ENCODE measurements around the gene SPG11. TPM values are rescaled to one million over a fixed set of nuclear protein-coding genes. Genes with fewer than 3 reads are reported as not detected.
"Not testable (repeated sequence)": the region's sequence is repeated elsewhere in the genome, so short reads cannot be mapped to it uniquely, and the experiment has no call there.

The SPG11 gene
- total RNA-seq, 1 experiment from 2014 or later: 65.1 TPM

DNA sequence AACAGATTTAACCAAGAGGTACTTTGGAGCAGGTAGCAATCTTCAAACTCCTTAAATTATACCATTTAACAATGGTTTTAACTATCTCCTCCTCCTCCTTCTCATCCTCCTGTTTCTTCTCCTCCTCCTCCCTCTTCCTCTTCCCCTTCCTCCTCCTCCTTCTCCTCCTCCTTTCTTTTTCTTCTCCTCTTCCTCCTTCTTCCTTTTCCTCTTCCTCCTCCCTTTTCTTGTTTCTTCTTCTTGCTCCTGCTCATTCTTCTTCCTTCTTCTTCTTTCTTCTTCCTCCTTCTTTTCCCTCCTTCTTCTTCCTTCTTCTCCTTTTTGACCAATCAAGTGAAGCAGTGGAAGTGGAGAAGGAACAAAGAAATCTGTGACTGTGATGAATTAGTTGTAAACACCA lies 33.6 kb upstream of the SPG11 start:
- Mint-ChIP-seq H3K27ac (ENCODE audit: low read depth, unreplicated experiment) (no peak overlapping the region), H3K4me1 (ENCODE audit: insufficient read depth, unreplicated experiment) (no peaks in the 10 kb centered on the region), H3K4me3 (ENCODE audit: unreplicated experiment) (no peak overlapping the region), H3K36me3 (ENCODE audit: insufficient read depth, unreplicated experiment) (no peaks in the 10 kb centered on the region), H3K27me3 (ENCODE audit: insufficient read depth, unreplicated experiment) (peaks cover 40% of the 10 kb centered on the region), H3K9me3 (ENCODE audit: unreplicated experiment) (no peaks in the 10 kb centered on the region)
- no peak for DNase-seq (ENCODE audit: unreplicated experiment)
- CTCF ChIA-PET: no interaction called here
- no TSS peak for BruUV-seq (replicated peaks)
- POLR2A ChIA-PET: interaction anchor here (1.2 to 1.4 kb wide), 2 partner anchors 14 to 34 kb away, joined by 4 to 6 read pairs; partner anchors contain the start of genes B2M, PATL2 and SPG11
- intact Hi-C loops (cut with micrococcal nuclease): no loop called here
- TF ChIP-seq, protein P1, sequence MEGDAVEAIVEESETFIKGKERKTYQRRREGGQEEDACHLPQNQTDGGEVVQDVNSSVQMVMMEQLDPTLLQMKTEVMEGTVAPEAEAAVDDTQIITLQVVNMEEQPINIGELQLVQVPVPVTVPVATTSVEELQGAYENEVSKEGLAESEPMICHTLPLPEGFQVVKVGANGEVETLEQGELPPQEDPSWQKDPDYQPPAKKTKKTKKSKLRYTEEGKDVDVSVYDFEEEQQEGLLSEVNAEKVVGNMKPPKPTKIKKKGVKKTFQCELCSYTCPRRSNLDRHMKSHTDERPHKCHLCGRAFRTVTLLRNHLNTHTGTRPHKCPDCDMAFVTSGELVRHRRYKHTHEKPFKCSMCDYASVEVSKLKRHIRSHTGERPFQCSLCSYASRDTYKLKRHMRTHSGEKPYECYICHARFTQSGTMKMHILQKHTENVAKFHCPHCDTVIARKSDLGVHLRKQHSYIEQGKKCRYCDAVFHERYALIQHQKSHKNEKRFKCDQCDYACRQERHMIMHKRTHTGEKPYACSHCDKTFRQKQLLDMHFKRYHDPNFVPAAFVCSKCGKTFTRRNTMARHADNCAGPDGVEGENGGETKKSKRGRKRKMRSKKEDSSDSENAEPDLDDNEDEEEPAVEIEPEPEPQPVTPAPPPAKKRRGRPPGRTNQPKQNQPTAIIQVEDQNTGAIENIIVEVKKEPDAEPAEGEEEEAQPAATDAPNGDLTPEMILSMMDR (IDR thresholded peaks at IDR 0.05; ENCODE audit: unreplicated experiment): no peak

DNA sequence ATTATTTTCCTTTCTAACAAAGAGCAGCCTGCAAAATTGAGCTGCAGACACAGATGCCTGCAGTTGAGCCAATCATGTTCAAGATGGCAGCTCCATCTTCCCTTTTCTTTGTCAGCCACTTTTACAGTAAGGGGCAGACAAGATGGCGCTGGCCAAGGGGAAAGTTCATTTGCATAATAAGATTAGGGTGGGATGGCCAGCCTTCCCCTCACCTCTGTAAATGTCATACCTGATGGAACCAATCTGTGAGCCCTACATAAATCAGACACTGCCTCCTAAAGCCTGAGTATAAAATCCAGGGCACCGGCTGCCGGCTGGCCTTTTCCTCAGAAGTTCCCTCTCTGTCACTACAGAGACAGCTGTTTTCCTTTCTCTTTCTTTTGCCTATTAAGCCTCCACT lies 31.8 kb upstream of the SPG11 start:
- TF ChIP-seq, protein P1 (IDR thresholded peaks at IDR 0.05; ENCODE audit: unreplicated experiment): no peak

DNA sequence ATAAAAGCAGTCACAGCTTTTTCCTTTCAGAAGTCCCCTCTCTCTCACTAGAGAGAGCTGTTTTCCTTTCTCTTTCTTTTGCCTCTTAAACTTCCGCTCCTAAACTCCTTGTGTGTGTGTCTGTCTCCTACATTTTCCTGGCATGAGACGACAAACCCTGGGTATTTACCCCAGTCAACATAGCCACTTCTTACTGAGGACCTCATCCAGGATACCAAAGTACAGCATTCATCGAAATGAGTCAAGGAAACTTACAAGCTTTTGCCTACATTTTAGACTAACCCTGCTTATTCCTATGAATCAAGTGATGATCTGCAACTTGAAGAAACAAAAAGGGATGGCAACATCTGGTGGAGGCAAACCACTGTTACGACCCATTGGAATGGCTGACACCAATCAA lies 31.0 kb upstream of the SPG11 start:
- no peaks in the 10 kb centered on the region for H3K9me3 Mint-ChIP-seq (ENCODE audit: unreplicated experiment)
- TF ChIP-seq, protein P1 (IDR thresholded peaks at IDR 0.05; ENCODE audit: unreplicated experiment): no peak
- ChIA-PET POLR2A (interaction anchor here (0.6 kb wide), 1 partner anchor 10 kb away, joined by 3 read pairs; no protein-coding TSS in a partner anchor), CTCF (no interaction called here)
- no peak overlapping the region for H3K27ac Mint-ChIP-seq (ENCODE audit: low read depth, unreplicated experiment)
- H3K4me1 Mint-ChIP-seq (ENCODE audit: insufficient read depth, unreplicated experiment): no peaks in the 10 kb centered on the region
- H3K27me3 Mint-ChIP-seq (ENCODE audit: insufficient read depth, unreplicated experiment): peaks cover 40% of the 10 kb centered on the region
- H3K36me3 Mint-ChIP-seq (ENCODE audit: insufficient read depth, unreplicated experiment): no peaks in the 10 kb centered on the region
- H3K4me3 Mint-ChIP-seq (ENCODE audit: unreplicated experiment): no peak overlapping the region
- intact Hi-C loops (cut with micrococcal nuclease): no loop called here
- no TSS peak for BruUV-seq (replicated peaks)
- DNase-seq (ENCODE audit: unreplicated experiment): no peak

More for the DNA sequence above, 31.8 kb upstream of the SPG11 start:
- no peaks in the 10 kb centered on the region for H3K36me3 Mint-ChIP-seq (ENCODE audit: insufficient read depth, unreplicated experiment)
- DNase-seq (ENCODE audit: unreplicated experiment): no peak
- H3K4me1 Mint-ChIP-seq (ENCODE audit: insufficient read depth, unreplicated experiment): no peaks in the 10 kb centered on the region
- CTCF ChIA-PET: interaction anchor here (0.6 kb wide), 1 partner anchor 14 kb away, joined by 3 read pairs; no protein-coding TSS in a partner anchor
- no TSS peak for BruUV-seq (replicated peaks)
- no peak overlapping the region for H3K27ac Mint-ChIP-seq (ENCODE audit: low read depth, unreplicated experiment)
- intact Hi-C loops (cut with micrococcal nuclease): no loop called here
- peaks cover 40% of the 10 kb centered on the region for H3K27me3 Mint-ChIP-seq (ENCODE audit: insufficient read depth, unreplicated experiment)
- no peaks in the 10 kb centered on the region for H3K9me3 Mint-ChIP-seq (ENCODE audit: unreplicated experiment)
- POLR2A ChIA-PET: no interaction called here
- no peak overlapping the region for H3K4me3 Mint-ChIP-seq (ENCODE audit: unreplicated experiment)

DNA sequence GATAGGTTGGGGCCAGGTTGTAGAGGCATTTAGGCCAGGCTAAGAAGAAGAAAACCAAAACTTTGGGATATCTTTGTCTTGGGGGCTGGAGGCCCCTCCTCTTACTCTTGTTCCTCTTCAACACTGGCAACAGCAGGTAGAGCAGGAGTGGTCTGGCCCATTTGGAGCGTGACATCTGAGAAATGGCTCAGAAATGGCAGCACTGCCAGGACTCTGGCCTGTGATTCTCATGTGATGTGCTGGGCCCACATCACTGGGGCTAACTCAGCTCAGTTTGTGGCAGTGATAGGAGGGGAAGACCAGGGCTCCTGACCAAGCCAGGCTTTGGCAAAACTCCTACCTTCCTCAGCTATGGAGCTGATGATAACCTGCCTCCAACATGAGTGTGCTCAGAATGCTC lies 29.2 kb upstream of the SPG11 start:
- ChIA-PET CTCF (interaction anchor here (0.6 to 1.5 kb wide), 3 partner anchors 10 to 29 kb away, joined by 3 to 4 read pairs (median 3); partner anchors contain the start of gene SPG11), POLR2A (interaction anchor here (0.6 to 1.1 kb wide), 2 partner anchors 9 to 19 kb away, joined by 3 to 4 read pairs; partner anchors contain the start of genes B2M and PATL2)
- DNase-seq (ENCODE audit: unreplicated experiment): no peak
- H3K4me1 Mint-ChIP-seq (ENCODE audit: insufficient read depth, unreplicated experiment): no peaks in the 10 kb centered on the region
- H3K9me3 Mint-ChIP-seq (ENCODE audit: unreplicated experiment): no peaks in the 10 kb centered on the region
- H3K27me3 Mint-ChIP-seq (ENCODE audit: insufficient read depth, unreplicated experiment): peaks cover 27% of the 10 kb centered on the region
- H3K36me3 Mint-ChIP-seq (ENCODE audit: insufficient read depth, unreplicated experiment): no peaks in the 10 kb centered on the region
- no TSS peak for BruUV-seq (replicated peaks)
- no peak overlapping the region for H3K4me3 Mint-ChIP-seq (ENCODE audit: unreplicated experiment)
- intact Hi-C loops (cut with micrococcal nuclease): no loop called here
- no peak overlapping the region for H3K27ac Mint-ChIP-seq (ENCODE audit: low read depth, unreplicated experiment)
- TF ChIP-seq, protein P1 (IDR thresholded peaks at IDR 0.05; ENCODE audit: unreplicated experiment): no peak

DNA sequence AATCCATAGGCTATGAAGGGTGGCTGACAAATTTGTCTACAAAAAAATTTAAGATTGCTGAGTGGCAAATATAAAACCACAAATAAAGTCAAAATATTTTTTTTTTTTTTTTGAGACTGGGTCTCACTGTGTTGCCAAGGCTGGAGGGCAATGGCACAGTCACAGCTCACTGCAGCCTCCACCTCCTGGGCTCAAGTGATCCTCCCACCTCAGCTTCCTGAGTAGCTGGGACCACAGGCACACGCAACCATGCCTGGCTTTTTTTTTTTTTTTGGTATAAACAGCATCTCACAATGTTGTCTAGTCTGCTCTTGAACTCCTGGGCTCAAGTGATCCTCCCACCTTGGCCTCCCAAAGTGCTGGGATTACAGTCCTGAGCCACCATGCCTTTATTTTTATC lies 26.8 kb upstream of the SPG11 start:
- H3K4me3 Mint-ChIP-seq (ENCODE audit: unreplicated experiment); H3K9me3 Mint-ChIP-seq (ENCODE audit: unreplicated experiment); BruUV-seq (replicated peaks); H3K4me1 Mint-ChIP-seq (ENCODE audit: insufficient read depth, unreplicated experiment); H3K27ac Mint-ChIP-seq (ENCODE audit: low read depth, unreplicated experiment); DNase-seq (ENCODE audit: unreplicated experiment); H3K36me3 Mint-ChIP-seq (ENCODE audit: insufficient read depth, unreplicated experiment); intact Hi-C loops (cut with micrococcal nuclease): not testable (repeated sequence)
- ChIA-PET CTCF (interaction anchor here (0.6 to 0.7 kb wide), 3 partner anchors 10 to 142 kb away, joined by 3 read pairs; no protein-coding TSS in a partner anchor), POLR2A (interaction anchor here (0.7 to 1.0 kb wide), 2 partner anchors 21 to 108 kb away, joined by 3 read pairs; partner anchors contain the start of genes B2M and PATL2)
- H3K27me3 Mint-ChIP-seq (ENCODE audit: insufficient read depth, unreplicated experiment): peaks cover 18% of the 10 kb centered on the region

DNA sequence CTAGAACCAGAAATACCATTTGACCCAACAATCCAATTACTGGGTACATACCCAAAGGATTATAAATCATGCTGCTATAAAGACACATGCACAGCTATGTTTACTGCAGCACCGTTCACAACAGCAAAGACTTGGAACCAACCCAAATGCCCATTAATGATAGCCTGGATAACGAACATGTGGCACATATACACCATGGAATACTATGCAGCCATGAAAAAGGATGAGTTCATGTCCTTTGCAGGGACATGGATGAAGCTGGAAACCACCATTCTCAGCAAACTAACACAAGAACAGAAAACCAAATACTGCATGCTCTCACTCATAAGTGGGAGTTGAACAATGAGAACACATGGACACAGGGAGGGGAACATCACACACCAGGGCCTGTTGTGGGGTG lies 25.9 kb upstream of the SPG11 start:
- intact Hi-C loops (cut with micrococcal nuclease); H3K4me1 Mint-ChIP-seq (ENCODE audit: insufficient read depth, unreplicated experiment); H3K4me3 Mint-ChIP-seq (ENCODE audit: unreplicated experiment); H3K36me3 Mint-ChIP-seq (ENCODE audit: insufficient read depth, unreplicated experiment); DNase-seq (ENCODE audit: unreplicated experiment); BruUV-seq (replicated peaks); POLR2A ChIA-PET; H3K27ac Mint-ChIP-seq (ENCODE audit: low read depth, unreplicated experiment); H3K9me3 Mint-ChIP-seq (ENCODE audit: unreplicated experiment): not testable (repeated sequence)
- H3K27me3 Mint-ChIP-seq (ENCODE audit: insufficient read depth, unreplicated experiment): peaks cover 15% of the 10 kb centered on the region
- CTCF ChIA-PET: interaction anchor here (1.2 kb wide), 1 partner anchor 26 kb away, joined by 3 read pairs; the partner anchor contains the start of gene SPG11
